ENCODE results near the gene MAP4K4.
A peak's percentile ranks its signal among the peaks of the same experiment; 100 is the strongest.

Gene MAP4K4

GRCh38 chr2:101775636-101776035 is 78.1 kb downstream of the MAP4K4 start:
- Histone ChIP-seq H3K4me3 (replicated peaks; ENCODE audit: low read depth, low read length) (no peak overlapping the region), H3K27me3 (replicated peaks; ENCODE audit: control insufficient read depth, insufficient read depth, low read length) (no peaks in the 10 kb centered on the region; the same call in 1 of the 2 replicates), H3K36me3 (ENCODE audit: control insufficient read depth, insufficient read depth, low read length) (no peaks in the 10 kb centered on the region)
- TF ChIP-seq, protein P1, sequence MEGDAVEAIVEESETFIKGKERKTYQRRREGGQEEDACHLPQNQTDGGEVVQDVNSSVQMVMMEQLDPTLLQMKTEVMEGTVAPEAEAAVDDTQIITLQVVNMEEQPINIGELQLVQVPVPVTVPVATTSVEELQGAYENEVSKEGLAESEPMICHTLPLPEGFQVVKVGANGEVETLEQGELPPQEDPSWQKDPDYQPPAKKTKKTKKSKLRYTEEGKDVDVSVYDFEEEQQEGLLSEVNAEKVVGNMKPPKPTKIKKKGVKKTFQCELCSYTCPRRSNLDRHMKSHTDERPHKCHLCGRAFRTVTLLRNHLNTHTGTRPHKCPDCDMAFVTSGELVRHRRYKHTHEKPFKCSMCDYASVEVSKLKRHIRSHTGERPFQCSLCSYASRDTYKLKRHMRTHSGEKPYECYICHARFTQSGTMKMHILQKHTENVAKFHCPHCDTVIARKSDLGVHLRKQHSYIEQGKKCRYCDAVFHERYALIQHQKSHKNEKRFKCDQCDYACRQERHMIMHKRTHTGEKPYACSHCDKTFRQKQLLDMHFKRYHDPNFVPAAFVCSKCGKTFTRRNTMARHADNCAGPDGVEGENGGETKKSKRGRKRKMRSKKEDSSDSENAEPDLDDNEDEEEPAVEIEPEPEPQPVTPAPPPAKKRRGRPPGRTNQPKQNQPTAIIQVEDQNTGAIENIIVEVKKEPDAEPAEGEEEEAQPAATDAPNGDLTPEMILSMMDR (IDR thresholded peaks at IDR 0.05; ENCODE audit: insufficient read depth, low read length, poor library complexity, severe bottlenecking) = no peak
- DNase-seq (ENCODE audit: extremely low read depth, insufficient read length) = no peak

GRCh38 chr2:101776172-101777043 is 78.9 kb downstream of the MAP4K4 start:
- TF ChIP-seq, protein P1 (IDR thresholded peaks at IDR 0.05; ENCODE audit: insufficient read depth, low read length, poor library complexity, severe bottlenecking) = peak; percentile 13
- DNase-seq (ENCODE audit: extremely low read depth, insufficient read length) = no peak
- no peaks in the 10 kb centered on the region; the same call in 1 of the 2 replicates for H3K27me3 ChIP-seq (replicated peaks; ENCODE audit: control insufficient read depth, insufficient read depth, low read length)
- H3K36me3 ChIP-seq (ENCODE audit: control insufficient read depth, insufficient read depth, low read length) = no peaks in the 10 kb centered on the region
- no peak overlapping the region for H3K4me3 ChIP-seq (replicated peaks; ENCODE audit: low read depth, low read length)

- H3K27me3 ChIP-seq (replicated peaks; ENCODE audit: control insufficient read depth, insufficient read depth, low read length) = no peaks in the 10 kb centered on the region; the same call in 1 of the 2 replicates
- no peak for DNase-seq (ENCODE audit: extremely low read depth, insufficient read length)
- no peaks in the 10 kb centered on the region for H3K36me3 ChIP-seq (ENCODE audit: control insufficient read depth, insufficient read depth, low read length)
- TF ChIP-seq, protein P1 (IDR thresholded peaks at IDR 0.05; ENCODE audit: insufficient read depth, low read length, poor library complexity, severe bottlenecking) = no peak
- no peak overlapping the region for H3K4me3 ChIP-seq (replicated peaks; ENCODE audit: low read depth, low read length)
Observed at GRCh38 chr2:101777337-101777736, 79.8 kb downstream of the MAP4K4 start.

DNA sequence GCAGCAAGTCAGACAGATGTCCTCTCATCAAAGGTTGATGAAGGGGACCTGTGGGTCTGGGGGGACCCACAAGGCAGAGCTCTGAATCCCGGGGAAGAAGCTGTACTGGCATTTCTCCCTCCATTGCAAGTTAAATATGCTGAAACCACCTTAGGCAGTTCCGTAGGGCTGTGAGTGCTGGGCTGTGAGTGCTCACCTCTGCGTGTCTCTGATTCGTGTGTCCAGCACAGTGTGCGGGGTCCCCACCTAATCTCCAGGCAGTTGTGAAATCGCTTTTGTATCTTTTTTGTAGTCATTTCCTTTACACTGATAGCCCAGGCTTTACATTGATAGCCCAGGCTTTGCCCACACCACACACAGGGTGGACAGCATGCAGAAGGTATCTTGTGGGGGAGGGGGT is 80.6 kb downstream of the MAP4K4 start:
- no peaks in the 10 kb centered on the region; the same call in 1 of the 2 replicates for H3K27me3 ChIP-seq (replicated peaks; ENCODE audit: control insufficient read depth, insufficient read depth, low read length)
- no peak overlapping the region for H3K4me3 ChIP-seq (replicated peaks; ENCODE audit: low read depth, low read length)
- DNase-seq (ENCODE audit: extremely low read depth, insufficient read length) = no peak
- H3K36me3 ChIP-seq (ENCODE audit: control insufficient read depth, insufficient read depth, low read length) = no peaks in the 10 kb centered on the region
- TF ChIP-seq, protein P1 (IDR thresholded peaks at IDR 0.05; ENCODE audit: insufficient read depth, low read length, poor library complexity, severe bottlenecking) = no peak

- TF ChIP-seq, protein P1 (IDR thresholded peaks at IDR 0.05; ENCODE audit: insufficient read depth, low read length, poor library complexity, severe bottlenecking) = no peak
- no peaks in the 10 kb centered on the region for H3K36me3 ChIP-seq (ENCODE audit: control insufficient read depth, insufficient read depth, low read length)
- no peak overlapping the region for H3K4me3 ChIP-seq (replicated peaks; ENCODE audit: low read depth, low read length)
- no peaks in the 10 kb centered on the region; the same call in 1 of the 2 replicates for H3K27me3 ChIP-seq (replicated peaks; ENCODE audit: control insufficient read depth, insufficient read depth, low read length)
- DNase-seq (ENCODE audit: extremely low read depth, insufficient read length) = no peak
Observed at GRCh38 chr2:101779190-101779589, 81.7 kb downstream of the MAP4K4 start.
